ENCODE results near the gene NARS2. TPM values are rescaled to one million over a fixed set of nuclear protein-coding genes. Genes with fewer than 3 reads are reported as not detected.

Gene NARS2
- total RNA-seq, 4 donors from 2014 or later: 17.1 to 23.6 (median 22.5) TPM

DNA sequence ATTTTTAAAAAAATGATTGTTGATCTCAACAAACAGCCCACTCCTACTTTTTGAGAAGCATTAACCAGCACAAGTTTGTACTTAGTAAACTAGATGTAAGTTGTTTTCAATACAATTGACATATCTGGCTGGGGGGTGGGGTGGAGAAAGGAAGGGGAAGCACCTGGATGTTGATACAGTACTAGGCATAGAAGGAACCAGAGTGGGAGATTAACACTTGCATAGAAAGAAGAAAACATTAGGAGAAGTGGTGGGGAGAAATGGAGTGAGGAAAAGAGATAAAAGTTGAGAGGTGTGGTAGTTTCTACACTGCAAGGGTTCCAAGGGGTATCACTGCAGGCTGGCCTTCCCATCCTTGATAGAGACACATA, 146.4 kb downstream of the NARS2 start:
- Histone ChIP-seq H3K4me3 (replicated peaks in 1 of 3) (no peak overlapping the region), H3K36me3 (no peaks in the 10 kb centered on the region), H3K27ac (no peak overlapping the region), H3K9me3 (no peaks in the 10 kb centered on the region), H3K27me3 (no peaks in the 10 kb centered on the region), H3K4me1 (peaks cover 0 to 7% of the 10 kb centered on the region in 2 donors)
- intact Hi-C loops (cut with DNase I): loop anchor here (10.0 kb wide), 1 partner anchor 343 kb away; no protein-coding TSS in a partner anchor
- no peak for TF ChIP-seq POLR2A (IDR thresholded peaks at IDR 0.05)
- TF ChIP-seq, protein P1, sequence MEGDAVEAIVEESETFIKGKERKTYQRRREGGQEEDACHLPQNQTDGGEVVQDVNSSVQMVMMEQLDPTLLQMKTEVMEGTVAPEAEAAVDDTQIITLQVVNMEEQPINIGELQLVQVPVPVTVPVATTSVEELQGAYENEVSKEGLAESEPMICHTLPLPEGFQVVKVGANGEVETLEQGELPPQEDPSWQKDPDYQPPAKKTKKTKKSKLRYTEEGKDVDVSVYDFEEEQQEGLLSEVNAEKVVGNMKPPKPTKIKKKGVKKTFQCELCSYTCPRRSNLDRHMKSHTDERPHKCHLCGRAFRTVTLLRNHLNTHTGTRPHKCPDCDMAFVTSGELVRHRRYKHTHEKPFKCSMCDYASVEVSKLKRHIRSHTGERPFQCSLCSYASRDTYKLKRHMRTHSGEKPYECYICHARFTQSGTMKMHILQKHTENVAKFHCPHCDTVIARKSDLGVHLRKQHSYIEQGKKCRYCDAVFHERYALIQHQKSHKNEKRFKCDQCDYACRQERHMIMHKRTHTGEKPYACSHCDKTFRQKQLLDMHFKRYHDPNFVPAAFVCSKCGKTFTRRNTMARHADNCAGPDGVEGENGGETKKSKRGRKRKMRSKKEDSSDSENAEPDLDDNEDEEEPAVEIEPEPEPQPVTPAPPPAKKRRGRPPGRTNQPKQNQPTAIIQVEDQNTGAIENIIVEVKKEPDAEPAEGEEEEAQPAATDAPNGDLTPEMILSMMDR (IDR thresholded peaks at IDR 0.05): no peak
- no peak for DNase-seq

GRCh38 chr11:78427615-78428265, 146.9 kb downstream of the NARS2 start:
- H3K4me3 ChIP-seq (replicated peaks in 1 of 3): no peak overlapping the region
- TF ChIP-seq, protein P1 (IDR thresholded peaks at IDR 0.05): no peak
- TF ChIP-seq POLR2A (IDR thresholded peaks at IDR 0.05): no peak
- H3K27me3 ChIP-seq: no peaks in the 10 kb centered on the region
- no peaks in the 10 kb centered on the region for H3K9me3 ChIP-seq
- H3K27ac ChIP-seq: no peak overlapping the region
- no peak for DNase-seq
- intact Hi-C loops (cut with DNase I): loop anchor here (10.0 kb wide), 1 partner anchor 343 kb away; no protein-coding TSS in a partner anchor
- H3K36me3 ChIP-seq: no peaks in the 10 kb centered on the region
- WGBS, 2 donors: 74 to 81% methylated on average over 11 of the region's 11 CpGs
- H3K4me1 ChIP-seq: peaks cover 0 to 4% of the 10 kb centered on the region in 2 donors

DNA sequence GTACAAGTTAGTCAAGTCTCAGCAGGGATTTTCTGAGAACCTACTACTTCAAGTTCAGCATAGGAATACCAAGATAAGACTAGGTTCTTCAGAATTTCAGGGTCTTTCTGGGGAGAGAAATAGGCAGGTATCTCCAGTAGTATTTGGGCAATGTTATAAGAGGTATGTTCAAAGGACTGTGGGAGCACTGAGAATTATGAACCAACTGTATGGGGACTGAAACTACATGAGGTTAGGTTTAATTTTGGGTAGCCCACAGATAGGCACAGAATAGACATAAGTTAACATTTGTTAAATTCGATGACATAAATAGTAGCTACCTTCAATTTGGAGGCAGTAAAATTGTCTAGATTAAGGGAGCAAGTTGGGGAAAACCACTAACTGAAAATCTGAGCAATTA, 147.8 kb downstream of the NARS2 start:
- no peak overlapping the region for H3K27ac ChIP-seq

GRCh38 chr11:78425399-78426070, 149.1 kb downstream of the NARS2 start:
- TF ChIP-seq, protein P1 (IDR thresholded peaks at IDR 0.05): no peak
- TF ChIP-seq POLR2A (IDR thresholded peaks at IDR 0.05): no peak
- Histone ChIP-seq H3K36me3 (no peaks in the 10 kb centered on the region), H3K4me1 (peaks cover 5 to 6% of the 10 kb centered on the region in 2 donors), H3K27me3 (no peaks in the 10 kb centered on the region), H3K27ac (no peak overlapping the region), H3K4me3 (replicated peaks in 1 of 3) (no peak overlapping the region), H3K9me3 (no peaks in the 10 kb centered on the region)
- 48 to 70% methylated on average over 4 of the region's 4 CpGs for WGBS, 2 donors
- intact Hi-C loops (cut with DNase I): loop anchor here (10.0 kb wide), 1 partner anchor 341 kb away; no protein-coding TSS in a partner anchor
- no peak for DNase-seq

More for the DNA sequence above, 147.8 kb downstream of the NARS2 start:
- 97 to 98% methylated on average over 1 of the region's 1 CpG for WGBS, 2 donors
- intact Hi-C loops (cut with DNase I): loop anchor here (10.0 kb wide), 1 partner anchor 342 kb away; no protein-coding TSS in a partner anchor
- Histone ChIP-seq H3K4me1 (no peaks in the 10 kb centered on the region), H3K4me3 (replicated peaks in 1 of 3) (no peak overlapping the region), H3K36me3 (no peaks in the 10 kb centered on the region), H3K27me3 (no peaks in the 10 kb centered on the region), H3K9me3 (no peaks in the 10 kb centered on the region)
- TF ChIP-seq, protein P1 (IDR thresholded peaks at IDR 0.05): no peak
- TF ChIP-seq POLR2A (IDR thresholded peaks at IDR 0.05): no peak
- DNase-seq: no peak

Measured in thyroid gland (tissue), 4 donors.